ENCODE measurements around the gene NPAS2. TPM values are rescaled to one million over a fixed set of nuclear protein-coding genes. Genes with fewer than 3 reads are reported as not detected.

NPAS2 gene
- total RNA-seq, 1 experiment from 2014 or later, result 20.4 TPM

- no peak for TF ChIP-seq JUND (IDR thresholded peaks at IDR 0.05)
- TF ChIP-seq, protein P1, sequence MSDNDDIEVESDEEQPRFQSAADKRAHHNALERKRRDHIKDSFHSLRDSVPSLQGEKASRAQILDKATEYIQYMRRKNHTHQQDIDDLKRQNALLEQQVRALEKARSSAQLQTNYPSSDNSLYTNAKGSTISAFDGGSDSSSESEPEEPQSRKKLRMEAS (IDR thresholded peaks at IDR 0.05), result no peak
- TF ChIP-seq ZFX (IDR thresholded peaks at IDR 0.05), result no peak
- TF ChIP-seq CEBPB (IDR thresholded peaks at IDR 0.05; ENCODE audit: low read depth), result no peak
- TF ChIP-seq RAD21 (IDR thresholded peaks at IDR 0.05; ENCODE audit: low read depth), result no peak
- TF ChIP-seq EZH2 (IDR thresholded peaks at IDR 0.05), result no peak
- no peak for TF ChIP-seq CTCF (IDR thresholded peaks at IDR 0.05 in 2 of 3, conservative IDR thresholded peaks at IDR 0.05 in 1 of 3; ENCODE audit: borderline replicate concordance in 1 of 3, insufficient read depth in 1 of 3, low read depth in 2 of 3, low read length in 2 of 3)
- TF ChIP-seq, protein P2, sequence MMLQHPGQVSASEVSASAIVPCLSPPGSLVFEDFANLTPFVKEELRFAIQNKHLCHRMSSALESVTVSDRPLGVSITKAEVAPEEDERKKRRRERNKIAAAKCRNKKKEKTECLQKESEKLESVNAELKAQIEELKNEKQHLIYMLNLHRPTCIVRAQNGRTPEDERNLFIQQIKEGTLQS (IDR thresholded peaks at IDR 0.05), result no peak
- TF ChIP-seq POLR2A (IDR thresholded peaks at IDR 0.05; ENCODE audit: borderline replicate concordance, extremely low read depth, insufficient read depth, insufficient read length), result no peak
- no peak for TF ChIP-seq YY1 (IDR thresholded peaks at IDR 0.05; ENCODE audit: extremely low read depth, insufficient replicate concordance, low read depth, low read length)
- TF ChIP-seq, protein P3, sequence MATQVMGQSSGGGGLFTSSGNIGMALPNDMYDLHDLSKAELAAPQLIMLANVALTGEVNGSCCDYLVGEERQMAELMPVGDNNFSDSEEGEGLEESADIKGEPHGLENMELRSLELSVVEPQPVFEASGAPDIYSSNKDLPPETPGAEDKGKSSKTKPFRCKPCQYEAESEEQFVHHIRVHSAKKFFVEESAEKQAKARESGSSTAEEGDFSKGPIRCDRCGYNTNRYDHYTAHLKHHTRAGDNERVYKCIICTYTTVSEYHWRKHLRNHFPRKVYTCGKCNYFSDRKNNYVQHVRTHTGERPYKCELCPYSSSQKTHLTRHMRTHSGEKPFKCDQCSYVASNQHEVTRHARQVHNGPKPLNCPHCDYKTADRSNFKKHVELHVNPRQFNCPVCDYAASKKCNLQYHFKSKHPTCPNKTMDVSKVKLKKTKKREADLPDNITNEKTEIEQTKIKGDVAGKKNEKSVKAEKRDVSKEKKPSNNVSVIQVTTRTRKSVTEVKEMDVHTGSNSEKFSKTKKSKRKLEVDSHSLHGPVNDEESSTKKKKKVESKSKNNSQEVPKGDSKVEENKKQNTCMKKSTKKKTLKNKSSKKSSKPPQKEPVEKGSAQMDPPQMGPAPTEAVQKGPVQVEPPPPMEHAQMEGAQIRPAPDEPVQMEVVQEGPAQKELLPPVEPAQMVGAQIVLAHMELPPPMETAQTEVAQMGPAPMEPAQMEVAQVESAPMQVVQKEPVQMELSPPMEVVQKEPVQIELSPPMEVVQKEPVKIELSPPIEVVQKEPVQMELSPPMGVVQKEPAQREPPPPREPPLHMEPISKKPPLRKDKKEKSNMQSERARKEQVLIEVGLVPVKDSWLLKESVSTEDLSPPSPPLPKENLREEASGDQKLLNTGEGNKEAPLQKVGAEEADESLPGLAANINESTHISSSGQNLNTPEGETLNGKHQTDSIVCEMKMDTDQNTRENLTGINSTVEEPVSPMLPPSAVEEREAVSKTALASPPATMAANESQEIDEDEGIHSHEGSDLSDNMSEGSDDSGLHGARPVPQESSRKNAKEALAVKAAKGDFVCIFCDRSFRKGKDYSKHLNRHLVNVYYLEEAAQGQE (IDR thresholded peaks at IDR 0.05; ENCODE audit: low read depth), result no peak
- no peak for TF ChIP-seq TCF7L2 (IDR thresholded peaks at IDR 0.05; ENCODE audit: borderline replicate concordance, extremely low read depth, insufficient read depth, insufficient read length)
- no peak for TF ChIP-seq SIN3A (IDR thresholded peaks at IDR 0.05; ENCODE audit: low read depth)
- TF ChIP-seq SRF (IDR thresholded peaks at IDR 0.05; ENCODE audit: low read depth), result no peak
- TF ChIP-seq POLR2AphosphoS5 (IDR thresholded peaks at IDR 0.05; ENCODE audit: low read depth, low read length), result no peak
- TF ChIP-seq ELF1 (IDR thresholded peaks at IDR 0.05; ENCODE audit: borderline replicate concordance, low read depth), result no peak
- TF ChIP-seq CBX3 (IDR thresholded peaks at IDR 0.05; ENCODE audit: low read depth), result no peak
- TF ChIP-seq EZH2phosphoT487 (IDR thresholded peaks at IDR 0.05; ENCODE audit: borderline replicate concordance), result no peak
- H3K4me1 ChIP-seq (ENCODE audit: control insufficient read depth in 1 of 2, insufficient read depth in 2 of 2, low read length in 2 of 2), result peaks cover 0 to 27% of the 10 kb centered on the region in 2 experiments; a peak in 3 of 4 replicates
- ATAC-seq (no peak), DNase-seq (ENCODE audit: low read depth, low spot score) (no peak)
- H3K9ac ChIP-seq (ENCODE audit: low read length), result no peak overlapping the region
- no peaks in the 10 kb centered on the region for H3K9me3 ChIP-seq (ENCODE audit: control insufficient read depth in 1 of 2, insufficient read depth in 1 of 2, low read depth in 1 of 2, low read length in 2 of 2)
- intact Hi-C loops (cut with micrococcal nuclease), result no loop called here
- CTCF ChIA-PET, result no interaction called here
- POLR2A ChIA-PET, result no interaction called here
- peaks cover 2% of the 10 kb centered on the region; the same call in 1 of the 2 replicates for H3K79me2 ChIP-seq (ENCODE audit: insufficient read depth, low read length)
- H3K27me3 ChIP-seq (ENCODE audit: insufficient read depth, low read length), result no peaks in the 10 kb centered on the region
- H3K27ac ChIP-seq (ENCODE audit: low read depth, low read length), result no peak overlapping the region
- H4K20me1 ChIP-seq (ENCODE audit: insufficient read depth), result no peaks in the 10 kb centered on the region
- H2AFZ ChIP-seq (ENCODE audit: low read depth, low read length, poor library complexity, severe bottlenecking), result no peak overlapping the region
- H3K4me3 ChIP-seq (replicated peaks in 1 of 2; ENCODE audit: low read depth in 1 of 2, low read length in 2 of 2), result no peak overlapping the region
- no TSS peak for BruUV-seq (replicated peaks)
- RAD21 ChIA-PET (ENCODE audit: low non-redundant PET in 1 of 2, low total read pairs in 2 of 2, uncharacterized antibody in 2 of 2, unreplicated experiment in 2 of 2), result interaction anchor here in 1 of 2 experiments (0.6 kb wide), 1 partner anchor 16 kb away, joined by 3 read pairs; no protein-coding TSS in a partner anchor
- H3K9me2 ChIP-seq (ENCODE audit: insufficient read depth), result no peaks in the 10 kb centered on the region
- no peaks in the 10 kb centered on the region for H3K36me3 ChIP-seq (ENCODE audit: control insufficient read depth in 1 of 2, insufficient read depth in 2 of 2, low read length in 2 of 2)
- H3K4me2 ChIP-seq (ENCODE audit: low read length), result no peak overlapping the region
Observed at GRCh38 chr2:100853909-100854810, 34.2 kb downstream of the NPAS2 start.

All from HCT116 (cell line).